Inferior parietal cortex (tissue), 1 donor: ENCODE data around the gene ZFHX3.

Experiments used
- DNase-seq: peaks from one replicate; pipeline ENCODE4 v3.0.0-alpha.2; 2016; ENCODE audit errors: extremely low spot score

ZFHX3 gene

GRCh38 chr16:72825912-72826621, 221.9 kb downstream of the ZFHX3 start:
- no peak for DNase-seq

DNA sequence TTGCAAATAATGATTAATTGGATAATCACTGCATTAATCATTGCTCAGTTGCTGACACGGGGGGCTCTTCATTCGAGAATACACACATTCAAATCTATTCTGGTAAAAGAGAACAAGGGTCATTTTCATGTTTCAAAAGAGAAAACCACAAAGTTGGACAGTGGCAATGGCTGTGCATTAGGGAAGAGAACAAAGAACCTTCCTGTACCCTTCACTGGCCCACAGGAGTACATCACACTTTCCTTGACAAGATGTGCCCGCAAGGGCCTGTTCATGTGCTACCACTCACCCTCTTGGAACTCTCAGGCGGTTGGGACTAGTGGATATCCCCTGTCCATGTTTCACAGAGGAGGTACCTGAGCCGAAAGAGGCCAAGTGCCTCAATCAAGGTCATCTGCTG, 223.2 kb downstream of the ZFHX3 start:
- DNase-seq = no peak

- DNase-seq = no peak
Observed at GRCh38 chr16:72824027-72824426, 223.9 kb downstream of the ZFHX3 start.

- no peak for DNase-seq
Observed at GRCh38 chr16:72821185-72821950, 226.6 kb downstream of the ZFHX3 start.

GRCh38 chr16:72819345-72819744, 228.6 kb downstream of the ZFHX3 start:
- DNase-seq = no peak

DNA sequence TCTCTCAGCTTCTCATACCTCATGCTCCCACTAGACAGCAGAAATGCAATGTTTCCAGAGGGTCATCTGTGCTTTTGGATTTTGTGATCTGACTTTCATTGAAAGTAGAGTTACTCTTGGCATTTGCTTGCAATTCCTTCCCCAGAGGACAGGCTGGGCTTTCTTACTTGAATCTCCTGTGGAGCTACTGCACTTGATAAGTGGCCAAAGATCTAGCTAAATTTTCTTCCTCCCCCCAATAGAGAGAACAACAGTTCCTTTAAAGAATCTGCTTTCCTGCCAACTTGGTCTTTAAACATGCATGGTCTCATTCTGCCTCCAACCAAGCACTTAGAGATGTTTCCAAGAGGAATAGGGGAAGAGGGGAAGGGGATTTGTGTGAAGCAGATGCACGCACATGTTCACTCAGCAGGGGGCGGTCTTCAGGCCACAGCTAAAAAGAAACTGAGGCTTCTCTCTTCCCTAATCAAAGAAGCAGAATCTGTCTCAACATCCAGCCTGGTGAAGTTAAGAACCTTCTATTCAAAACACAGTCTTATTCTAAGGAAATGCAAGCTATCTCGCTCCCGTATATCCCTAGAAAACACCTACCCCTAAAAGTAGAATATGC, 229.6 kb downstream of the ZFHX3 start:
- no peak for DNase-seq

GRCh38 chr16:72815348-72816318, 232.3 kb downstream of the ZFHX3 start:
- no peak for DNase-seq

GRCh38 chr16:72814226-72814625, 233.7 kb downstream of the ZFHX3 start:
- no peak for DNase-seq

GRCh38 chr16:72812672-72813071, 235.3 kb downstream of the ZFHX3 start:
- DNase-seq = no peak

DNA sequence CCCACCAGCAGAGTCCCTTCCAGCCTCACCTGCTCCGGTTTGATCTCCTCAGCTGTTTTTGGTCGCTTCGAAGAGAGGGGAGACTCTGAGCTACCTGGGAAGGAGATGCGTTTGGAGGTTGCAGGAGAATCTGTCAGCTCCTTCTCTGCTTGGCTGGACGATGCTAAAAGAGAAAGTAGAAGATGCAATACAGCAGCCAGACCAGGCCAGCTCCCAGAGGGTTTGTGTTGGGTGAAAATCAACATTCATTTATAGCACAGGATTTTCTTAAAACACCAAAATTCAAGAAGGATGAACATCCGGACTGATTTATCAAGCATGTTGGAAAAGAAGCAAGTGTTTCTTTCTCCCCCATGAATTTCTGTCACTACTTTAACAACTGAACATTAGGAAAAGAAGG, 236.1 kb downstream of the ZFHX3 start:
- DNase-seq = no peak

- no peak for DNase-seq
Observed at GRCh38 chr16:72811188-72811720, 236.7 kb downstream of the ZFHX3 start.

GRCh38 chr16:72810480-72810879, 237.4 kb downstream of the ZFHX3 start:
- no peak for DNase-seq

- DNase-seq = no peak
Observed at GRCh38 chr16:72809446-72809845, 238.5 kb downstream of the ZFHX3 start.

DNA sequence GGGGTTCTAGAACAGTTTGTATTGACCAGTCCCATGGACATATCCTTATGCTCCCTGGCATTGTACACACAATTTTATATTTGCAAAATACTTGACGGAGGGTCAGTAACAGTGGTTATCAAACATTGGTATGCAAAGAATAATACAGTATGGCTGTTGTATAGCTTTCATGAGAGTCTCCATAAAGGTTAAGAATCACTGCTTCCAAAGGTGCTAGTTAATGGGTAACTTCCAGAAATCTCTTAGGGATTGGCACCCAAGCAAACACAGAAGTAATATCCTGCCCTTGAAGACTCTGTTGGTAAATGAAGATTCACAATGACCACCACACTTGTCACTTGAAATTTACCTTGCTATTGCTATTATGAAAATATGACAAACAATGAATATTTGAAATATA, 239.2 kb downstream of the ZFHX3 start:
- DNase-seq = no peak

DNA sequence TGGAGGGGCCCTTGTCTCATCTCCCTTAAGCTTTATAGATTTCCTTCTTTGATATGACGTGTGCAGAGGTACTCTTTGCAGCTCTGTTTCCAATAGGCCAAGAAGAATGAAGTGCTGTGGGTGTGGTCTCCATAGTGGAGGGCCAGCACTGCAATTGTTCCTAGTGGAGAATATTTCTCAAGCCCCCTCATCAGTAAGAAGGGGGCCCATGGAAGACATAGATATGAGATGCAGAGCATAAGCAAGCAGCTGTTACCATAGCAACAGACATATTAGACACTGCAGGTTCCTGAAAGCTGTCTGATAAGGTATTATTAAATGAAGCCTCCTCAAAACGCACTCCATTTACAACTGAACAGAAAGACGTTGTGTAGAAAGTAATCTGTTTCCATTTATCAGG, 240.7 kb downstream of the ZFHX3 start:
- DNase-seq = no peak

DNA sequence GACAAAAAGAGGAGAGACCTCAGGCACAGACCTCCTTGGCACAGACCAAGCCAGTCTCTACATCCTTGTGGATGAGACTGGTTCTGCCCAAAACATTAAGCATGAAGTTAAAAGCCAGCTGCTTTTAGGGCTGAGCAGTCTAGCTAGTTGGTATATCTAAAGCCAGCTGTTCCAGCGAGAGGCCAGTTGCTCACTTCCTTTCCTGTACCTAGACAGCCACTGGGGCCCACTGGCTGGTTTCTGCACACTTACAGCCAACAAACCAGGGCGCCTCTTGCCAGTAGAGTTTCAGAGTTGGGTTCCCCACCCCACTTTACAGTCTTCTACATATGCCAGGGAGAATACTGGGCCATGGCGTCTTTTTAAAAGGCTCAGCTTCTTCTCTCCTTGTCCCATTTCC, 242.4 kb downstream of the ZFHX3 start:
- no peak for DNase-seq

GRCh38 chr16:72800524-72801161, 247.3 kb downstream of the ZFHX3 start:
- DNase-seq = no peak

- no peak for DNase-seq
Observed at GRCh38 chr16:72798264-72798663, 249.7 kb downstream of the ZFHX3 start.

DNA sequence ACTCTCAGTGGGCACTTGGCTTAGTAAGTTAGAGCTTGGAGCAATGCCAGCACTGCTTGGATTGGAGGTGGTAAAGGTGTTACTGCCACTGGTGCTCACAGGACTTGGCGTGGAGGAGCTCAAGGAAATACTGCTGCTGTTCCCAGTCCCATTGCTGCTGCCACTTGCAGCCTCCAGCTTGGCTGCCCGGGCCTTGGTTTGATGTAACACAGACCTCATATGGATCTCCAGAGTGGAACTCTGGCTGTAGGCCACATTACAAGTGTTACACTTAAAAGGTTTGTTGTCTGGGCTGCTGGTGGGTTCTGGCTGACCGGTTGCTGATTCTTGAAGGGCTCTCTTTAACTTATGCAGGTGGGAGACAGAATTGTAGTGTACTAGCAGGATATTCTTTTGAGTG, 250.3 kb downstream of the ZFHX3 start:
- DNase-seq = no peak

GRCh38 chr16:72796222-72796621, 251.7 kb downstream of the ZFHX3 start:
- DNase-seq = no peak

- no peak for DNase-seq
Observed at GRCh38 chr16:72794986-72795385, 252.9 kb downstream of the ZFHX3 start.
